ENCODE results near the gene IL17C.

- TF ChIP-seq JUN (IDR thresholded peaks at IDR 0.05; ENCODE audit: borderline replicate concordance, insufficient read depth, insufficient read length, low read depth) (no peak), CTCF (IDR thresholded peaks at IDR 0.05; ENCODE audit: extremely low read depth in 1 of 2, insufficient read depth in 1 of 2, low read depth in 1 of 2, low read length in 2 of 2) (no peak), POLR2AphosphoS5 (IDR thresholded peaks at IDR 0.05; ENCODE audit: insufficient read depth, low read depth, low read length) (no peak), EZH2 (IDR thresholded peaks at IDR 0.05; ENCODE audit: borderline replicate concordance, low read depth, low read length, severe bottlenecking) (no peak)
Measured at GRCh38 chr16:88597856-88598491, 40.4 kb upstream of the IL17C start.

Measured in endothelial cell of umbilical vein (primary cell).